HG03045 (cell line): ENCODE results near the gene PUSL1.
A peak's percentile ranks its signal among the peaks of the same experiment; 100 is the strongest.

Experiments used
- ATAC-seq: cut with Tn5 transposase; IDR thresholded peaks from one replicate; pipeline ENCODE4 v1.9.1; 2021; ENCODE audit warnings: mild to moderate bottlenecking, moderate library complexity; ENCODE audit not compliant: unreplicated experiment

PUSL1 gene

GRCh38 chr1:1307923-1308755 lies at the start of gene PUSL1, which contains the start of gene ACAP3:
PUSL1 (plus strand) TSS chr1:1308597; CDS start chr1:1308644, 47 bp downstream.
ACAP3 (minus strand) TSS chr1:1307930; CDS start chr1:1307815, 115 bp downstream.
- ATAC-seq, result peak; percentile 47

- ATAC-seq, result no peak
These were observed 49.3 kb upstream of the PUSL1 start for GRCh38 chr1:1259119-1259488.

- ATAC-seq, result no peak
These were observed 48.9 kb upstream of the PUSL1 start for GRCh38 chr1:1259540-1259939.

- ATAC-seq, result no peak
These were observed 48.3 kb upstream of the PUSL1 start for GRCh38 chr1:1259951-1260600.

GRCh38 chr1:1260843-1261560 lies 47.4 kb upstream of the PUSL1 start:
- ATAC-seq, result no peak

- no peak for ATAC-seq
These were observed 46.3 kb upstream of the PUSL1 start for GRCh38 chr1:1262071-1262470.

GRCh38 chr1:1262758-1263157 lies 45.6 kb upstream of the PUSL1 start:
- no peak for ATAC-seq

GRCh38 chr1:1264026-1264425 lies 44.4 kb upstream of the PUSL1 start:
- no peak for ATAC-seq

- no peak for ATAC-seq
These were observed 43.5 kb upstream of the PUSL1 start for GRCh38 chr1:1264868-1265272.

GRCh38 chr1:1267488-1268283 lies 40.7 kb upstream of the PUSL1 start:
- no peak for ATAC-seq

- ATAC-seq, result no peak
These were observed 40.1 kb upstream of the PUSL1 start for GRCh38 chr1:1268284-1268682.

- ATAC-seq, result no peak
These were observed 37.6 kb upstream of the PUSL1 start for GRCh38 chr1:1270813-1271212.

GRCh38 chr1:1272341-1273208 lies 35.8 kb upstream of the PUSL1 start:
- no peak for ATAC-seq

- ATAC-seq, result no peak
These were observed 35.2 kb upstream of the PUSL1 start for GRCh38 chr1:1273209-1273511.

GRCh38 chr1:1273512-1274298 lies 34.7 kb upstream of the PUSL1 start, which contains the start of gene UBE2J2:
UBE2J2 (minus strand) TSS chr1:1273854; CDS start chr1:1267992, 5,862 bp downstream.
- peak; percentile 85 for ATAC-seq

GRCh38 chr1:1274299-1274930 lies 34.0 kb upstream of the PUSL1 start:
- no peak for ATAC-seq

GRCh38 chr1:1274931-1275431 lies 33.4 kb upstream of the PUSL1 start:
- ATAC-seq, result no peak

GRCh38 chr1:1275836-1276235 lies 32.6 kb upstream of the PUSL1 start:
- no peak for ATAC-seq
